ENCODE data around the gene DOCK11. TPM values are rescaled to one million over a fixed set of nuclear protein-coding genes. Genes with fewer than 3 reads are reported as not detected.

DOCK11 gene
- total RNA-seq, 4 donors from 2014 or later: 61.9 to 139 (median 80.1) TPM

DNA sequence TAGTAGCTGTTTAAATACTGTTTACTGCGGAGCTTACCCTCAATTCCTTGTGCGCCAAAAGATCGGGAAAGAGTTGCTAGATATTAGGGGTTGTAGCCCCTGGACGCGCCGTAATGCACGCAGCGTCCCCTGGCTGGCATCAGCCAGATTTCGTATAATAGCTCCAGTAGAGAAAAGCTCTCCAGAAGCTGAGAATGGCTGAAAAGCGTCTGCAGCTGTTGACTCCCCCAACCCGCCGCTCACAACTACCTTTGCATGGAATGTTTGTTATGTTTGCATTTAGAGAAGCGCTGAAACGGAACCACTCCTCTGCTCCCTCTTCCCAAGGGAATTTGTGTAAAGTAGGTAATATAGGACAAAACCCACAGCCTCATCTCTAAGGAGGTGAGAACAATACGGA is 3.7 kb downstream of the DOCK11 start:
- Histone ChIP-seq H3K27me3 (no peaks in the 10 kb centered on the region), H3K27ac (peak overlapping the region in 1 of 4 donors; percentile 92), H3K4me3 (no peak overlapping the region), H3K36me3 (no peaks in the 10 kb centered on the region), H3K4me1 (peaks cover 0 to 53% (median 0%) of the 10 kb centered on the region in 3 donors), H3K9me3 (no peaks in the 10 kb centered on the region)
- 75 to 83% methylated on average over 1 to 5 of the region's 15 CpGs for WGBS, 2 donors (ENCODE audit: low coverage in 1 of 2)
- TF ChIP-seq POLR2AphosphoS5 (IDR thresholded peaks at IDR 0.05) (no peak), EP300 (IDR thresholded peaks at IDR 0.05) (no peak)
- no peak for ATAC-seq

- ATAC-seq: no peak
- Histone ChIP-seq H3K36me3 (no peaks in the 10 kb centered on the region), H3K27me3 (no peaks in the 10 kb centered on the region), H3K27ac (peak overlapping the region in 2 of 4 donors; percentile 45 to 46), H3K9me3 (no peaks in the 10 kb centered on the region), H3K4me3 (no peak overlapping the region), H3K4me1 (peaks cover 0 to 73% (median 0%) of the 10 kb centered on the region in 3 donors)
- no peak for TF ChIP-seq CTCF (IDR thresholded peaks at IDR 0.05)
- TF ChIP-seq POLR2AphosphoS5 (IDR thresholded peaks at IDR 0.05): no peak
- no peak for TF ChIP-seq EP300 (IDR thresholded peaks at IDR 0.05)
- no peak for TF ChIP-seq POLR2A (IDR thresholded peaks at IDR 0.05)
- WGBS, 2 donors (ENCODE audit: low coverage in 1 of 2): 56 to 62% methylated on average over 3 to 5 of the region's 6 CpGs
These were observed 6.7 kb downstream of the DOCK11 start for GRCh38 chrX:118502161-118502789.

GRCh38 chrX:118503260-118504041 is 7.8 kb downstream of the DOCK11 start:
- H3K9me3 ChIP-seq: no peaks in the 10 kb centered on the region
- peaks cover 0 to 74% (median 2%) of the 10 kb centered on the region in 3 donors for H3K4me1 ChIP-seq
- no peak for TF ChIP-seq CTCF (IDR thresholded peaks at IDR 0.05)
- TF ChIP-seq POLR2AphosphoS5 (IDR thresholded peaks at IDR 0.05): no peak
- TF ChIP-seq EP300 (IDR thresholded peaks at IDR 0.05): no peak
- TF ChIP-seq POLR2A (IDR thresholded peaks at IDR 0.05): no peak
- WGBS, 2 donors (ENCODE audit: low coverage in 1 of 2): 20 to 55% methylated on average over 2 to 5 of the region's 7 CpGs
- H3K27me3 ChIP-seq: no peaks in the 10 kb centered on the region
- ATAC-seq: no peak
- H3K36me3 ChIP-seq: no peaks in the 10 kb centered on the region
- H3K4me3 ChIP-seq: no peak overlapping the region
- H3K27ac ChIP-seq: peak overlapping the region in 3 of 4 donors; percentile 2 to 46 (median 45)

DNA sequence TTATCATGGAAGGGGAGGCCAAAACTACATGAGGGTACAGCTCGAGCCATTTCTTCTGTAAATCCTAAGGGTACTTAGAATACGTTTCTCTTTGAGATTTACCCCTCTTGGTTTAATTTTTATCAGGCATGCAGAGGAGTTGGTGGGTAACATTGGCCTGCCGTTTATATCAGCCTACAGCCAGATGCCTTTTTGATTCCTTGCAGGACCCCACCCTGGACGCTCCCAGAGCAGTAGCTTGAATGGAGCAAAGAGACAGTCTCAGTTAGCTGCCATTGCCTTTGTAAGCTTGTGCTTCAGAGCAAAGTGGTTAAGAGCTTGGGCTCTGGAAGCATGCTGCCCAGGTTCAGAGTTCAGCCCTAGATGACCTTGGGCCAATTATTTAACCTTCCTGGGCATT is 9.0 kb downstream of the DOCK11 start:
- TF ChIP-seq POLR2AphosphoS5 (IDR thresholded peaks at IDR 0.05) (no peak), CTCF (IDR thresholded peaks at IDR 0.05) (no peak), POLR2A (IDR thresholded peaks at IDR 0.05) (no peak), EP300 (IDR thresholded peaks at IDR 0.05) (no peak)
- WGBS, 2 donors (ENCODE audit: low coverage in 1 of 2): 73 to 94% methylated on average over 2 to 4 of the region's 4 CpGs
- Histone ChIP-seq H3K27ac (peak overlapping the region in 2 of 4 donors; percentile 45 to 46), H3K9me3 (no peaks in the 10 kb centered on the region), H3K4me3 (no peak overlapping the region), H3K36me3 (no peaks in the 10 kb centered on the region), H3K27me3 (no peaks in the 10 kb centered on the region), H3K4me1 (peaks cover 0 to 74% (median 8%) of the 10 kb centered on the region in 3 donors)
- no peak for ATAC-seq

DNA sequence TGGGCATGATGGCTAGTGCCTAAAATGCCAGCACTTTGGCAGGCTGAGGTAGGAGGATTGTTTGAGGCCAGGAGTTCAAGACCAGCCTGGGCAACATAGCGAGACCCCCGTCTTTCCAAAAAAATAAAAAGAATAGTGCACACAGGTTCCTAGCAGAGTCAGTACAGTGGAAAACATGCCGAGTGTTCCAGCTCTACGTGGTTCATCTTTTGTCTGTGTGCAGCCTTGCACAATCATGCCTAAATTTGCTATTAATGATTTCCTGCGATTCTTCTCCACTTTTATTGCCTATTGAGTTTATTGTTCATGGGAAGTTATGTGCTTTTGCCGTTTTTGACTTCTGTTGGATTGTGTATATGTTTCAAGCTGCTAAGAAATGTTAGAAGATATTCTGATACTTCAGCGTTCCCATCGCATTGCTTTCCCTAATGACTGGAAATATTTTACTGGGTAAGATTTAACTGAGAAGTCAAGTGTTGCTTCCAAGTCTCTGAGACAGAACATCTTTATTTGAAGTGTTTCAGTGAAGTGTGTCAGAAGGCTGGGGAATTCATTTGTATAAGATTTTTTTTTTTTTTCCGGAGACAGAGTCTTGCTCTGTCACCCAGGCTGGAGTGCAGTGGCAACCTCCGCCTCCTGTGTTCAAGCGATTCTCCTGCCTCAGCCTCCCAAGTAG is 11.3 kb downstream of the DOCK11 start:
- TF ChIP-seq POLR2AphosphoS5 (IDR thresholded peaks at IDR 0.05): no peak
- TF ChIP-seq CTCF (IDR thresholded peaks at IDR 0.05): no peak
- TF ChIP-seq EP300 (IDR thresholded peaks at IDR 0.05): no peak
- no peak for TF ChIP-seq POLR2A (IDR thresholded peaks at IDR 0.05)
- Histone ChIP-seq H3K4me1 (peaks cover 0 to 86% (median 8%) of the 10 kb centered on the region in 3 donors), H3K36me3 (no peaks in the 10 kb centered on the region), H3K4me3 (no peak overlapping the region), H3K9me3 (no peaks in the 10 kb centered on the region), H3K27me3 (no peaks in the 10 kb centered on the region), H3K27ac (peak overlapping the region; percentile 18 to 78 (median 76))
- 38 to 68% methylated on average over 8 to 9 of the region's 11 CpGs for WGBS, 2 donors (ENCODE audit: low coverage in 1 of 2)
- ATAC-seq: peak; percentile 36
